GM10248 (cell line): ENCODE measurements around the gene DCLK1.

ENCODE experiments used
- CTCF ChIA-PET: fragments of 300-600 bp; sonication (Branson Sonifier 250); formaldehyde crosslinking; extraction: SDS; loops from one replicate; lab custom pipeline; 2021; ENCODE audit warnings: antibody characterized with exemption; lab: Yijun Ruan, JAX
- POLR2A ChIA-PET: fragments of 350-650 bp; sonication (Branson Sonifier 250); formaldehyde crosslinking; extraction: SDS; loops from one replicate; lab custom pipeline; 2020; ENCODE audit warnings: antibody characterized with exemption; lab: Yijun Ruan, JAX
- DNase-seq: peaks from one replicate; pipeline ENCODE4 v3.0.0; 2012; ENCODE audit errors: extremely low spot score
- TF ChIP-seq, protein P1 (sequence below): IDR thresholded peaks from 2 replicates; pipeline ENCODE4 v1.5.1; 2012; ENCODE audit warnings: mild to moderate bottlenecking, low read depth; ENCODE audit errors: extremely low read depth, missing control alignments, control extremely low read depth

The DCLK1 gene

DNA sequence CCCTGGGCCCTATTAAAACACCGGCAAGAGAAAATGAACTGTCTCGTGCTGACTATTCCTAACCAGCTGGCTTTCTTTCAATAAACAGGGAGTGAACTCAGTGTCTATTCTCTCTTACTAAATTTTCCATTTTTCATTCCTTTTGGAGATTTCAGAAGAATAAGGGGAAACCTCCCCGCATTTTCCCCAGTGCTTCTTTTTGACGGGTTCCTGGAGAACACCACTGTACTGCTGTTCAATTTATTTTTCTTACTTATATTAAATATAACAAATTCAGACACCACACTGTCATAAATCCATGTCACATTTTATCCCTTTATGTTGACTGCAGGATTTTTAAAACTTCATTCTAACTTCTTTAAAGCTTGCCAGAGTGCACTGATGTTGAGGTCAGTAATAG, 75.8 kb downstream of the DCLK1 start:
- DNase-seq: no peak
- CTCF ChIA-PET: no interaction called here
- POLR2A ChIA-PET: no interaction called here

DNA sequence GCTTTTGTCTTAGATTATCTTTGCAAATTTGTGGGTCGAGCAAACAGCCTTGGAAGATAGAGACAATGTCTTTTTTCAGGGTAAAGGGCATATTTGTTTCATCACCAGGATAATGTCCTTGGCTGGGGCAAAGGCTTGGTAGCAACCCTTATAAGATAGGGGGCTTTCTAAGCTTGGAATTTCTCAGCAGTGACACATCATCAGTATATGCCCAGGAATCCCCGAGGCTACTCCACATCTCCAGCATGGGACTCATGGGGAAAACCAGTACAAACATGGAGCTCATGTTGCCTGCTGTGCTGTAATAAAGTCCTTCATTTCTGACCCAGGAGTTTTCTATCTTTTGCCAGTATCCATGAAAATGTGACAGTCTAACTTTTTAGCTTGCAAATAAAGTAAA, 77.1 kb downstream of the DCLK1 start:
- TF ChIP-seq, protein P1, sequence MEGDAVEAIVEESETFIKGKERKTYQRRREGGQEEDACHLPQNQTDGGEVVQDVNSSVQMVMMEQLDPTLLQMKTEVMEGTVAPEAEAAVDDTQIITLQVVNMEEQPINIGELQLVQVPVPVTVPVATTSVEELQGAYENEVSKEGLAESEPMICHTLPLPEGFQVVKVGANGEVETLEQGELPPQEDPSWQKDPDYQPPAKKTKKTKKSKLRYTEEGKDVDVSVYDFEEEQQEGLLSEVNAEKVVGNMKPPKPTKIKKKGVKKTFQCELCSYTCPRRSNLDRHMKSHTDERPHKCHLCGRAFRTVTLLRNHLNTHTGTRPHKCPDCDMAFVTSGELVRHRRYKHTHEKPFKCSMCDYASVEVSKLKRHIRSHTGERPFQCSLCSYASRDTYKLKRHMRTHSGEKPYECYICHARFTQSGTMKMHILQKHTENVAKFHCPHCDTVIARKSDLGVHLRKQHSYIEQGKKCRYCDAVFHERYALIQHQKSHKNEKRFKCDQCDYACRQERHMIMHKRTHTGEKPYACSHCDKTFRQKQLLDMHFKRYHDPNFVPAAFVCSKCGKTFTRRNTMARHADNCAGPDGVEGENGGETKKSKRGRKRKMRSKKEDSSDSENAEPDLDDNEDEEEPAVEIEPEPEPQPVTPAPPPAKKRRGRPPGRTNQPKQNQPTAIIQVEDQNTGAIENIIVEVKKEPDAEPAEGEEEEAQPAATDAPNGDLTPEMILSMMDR: no peak
- DNase-seq: no peak
- ChIA-PET CTCF (no interaction called here), POLR2A (no interaction called here)

More for the DNA sequence above, 75.8 kb downstream of the DCLK1 start:
- TF ChIP-seq, protein P1: no peak

DNA sequence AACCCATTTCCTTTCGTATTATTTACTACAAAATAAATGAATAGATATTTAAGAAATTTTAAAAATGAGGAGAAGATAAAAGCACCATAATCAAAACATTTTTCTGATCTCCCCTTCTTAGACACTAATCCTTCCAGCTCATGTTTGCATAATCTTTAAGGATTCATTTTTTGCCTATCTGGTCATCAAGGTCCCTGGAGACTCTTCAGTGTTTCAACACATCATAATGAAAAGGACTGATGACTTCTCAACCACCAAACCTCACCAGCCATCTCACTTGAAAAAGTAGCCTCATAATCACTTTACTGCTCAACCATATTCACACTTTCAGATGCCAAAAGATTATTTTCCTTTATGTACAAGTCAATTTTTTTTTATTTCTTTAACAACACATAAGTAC, 80.1 kb downstream of the DCLK1 start:
- DNase-seq: no peak
- ChIA-PET POLR2A (no interaction called here), CTCF (no interaction called here)
- TF ChIP-seq, protein P1: no peak

DNA sequence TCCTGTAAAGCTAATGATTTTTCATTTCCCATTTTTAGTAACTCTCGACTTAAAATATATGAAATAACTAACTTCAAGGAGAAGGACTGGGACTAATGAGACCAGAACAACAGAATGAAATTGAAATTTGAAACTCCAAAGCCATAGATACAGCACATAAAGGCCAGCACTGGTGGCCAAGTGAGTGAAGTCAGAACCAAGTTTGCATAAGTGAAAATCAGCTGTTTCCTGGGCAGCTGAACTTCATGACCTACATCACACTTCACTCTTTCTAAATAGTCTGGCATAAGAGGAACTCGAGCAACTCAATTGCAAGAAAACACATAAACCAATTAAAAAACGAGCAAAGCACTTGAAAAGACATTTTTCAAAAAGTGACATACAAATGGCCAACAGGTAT, 84.5 kb downstream of the DCLK1 start:
- DNase-seq: no peak
- ChIA-PET CTCF (no interaction called here), POLR2A (no interaction called here)
- TF ChIP-seq, protein P1: no peak

DNA sequence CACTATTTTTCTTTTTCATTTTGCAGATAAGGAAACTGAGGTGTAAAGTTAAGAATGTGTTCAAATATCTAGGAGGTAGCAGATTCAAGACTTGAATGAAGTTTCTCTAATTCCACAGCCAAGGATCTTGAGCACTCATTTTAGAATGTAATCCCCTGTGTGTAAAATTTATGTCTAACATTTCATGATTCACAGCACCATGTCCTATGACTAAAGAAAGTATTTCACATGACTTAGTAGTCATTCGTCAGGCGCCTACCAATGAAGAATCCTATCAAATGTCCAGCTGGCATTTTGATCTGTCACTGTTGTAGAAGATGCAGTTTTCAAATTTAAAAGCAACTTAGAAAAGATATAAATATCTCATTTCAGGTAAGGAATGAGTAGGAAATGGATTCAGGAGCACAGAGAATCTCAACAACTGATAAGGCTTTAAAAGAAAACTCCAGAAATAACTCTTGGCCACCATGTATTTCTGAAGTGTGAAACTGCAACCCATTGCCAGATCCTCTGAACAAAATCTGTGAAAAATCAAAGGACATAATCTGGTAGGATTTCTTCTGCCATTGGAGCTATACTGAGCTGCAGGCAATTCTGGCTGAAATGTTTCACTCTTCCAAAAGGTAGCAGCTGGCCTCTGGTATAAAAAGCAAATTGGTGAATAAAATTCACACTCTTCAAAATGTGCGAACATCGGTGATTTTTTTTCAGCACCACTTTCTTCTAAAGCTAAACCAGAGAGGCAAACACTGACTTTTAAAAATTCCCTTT, 92.2 kb downstream of the DCLK1 start:
- TF ChIP-seq, protein P1: no peak
- no peak for DNase-seq
- ChIA-PET POLR2A (no interaction called here), CTCF (no interaction called here)

DNA sequence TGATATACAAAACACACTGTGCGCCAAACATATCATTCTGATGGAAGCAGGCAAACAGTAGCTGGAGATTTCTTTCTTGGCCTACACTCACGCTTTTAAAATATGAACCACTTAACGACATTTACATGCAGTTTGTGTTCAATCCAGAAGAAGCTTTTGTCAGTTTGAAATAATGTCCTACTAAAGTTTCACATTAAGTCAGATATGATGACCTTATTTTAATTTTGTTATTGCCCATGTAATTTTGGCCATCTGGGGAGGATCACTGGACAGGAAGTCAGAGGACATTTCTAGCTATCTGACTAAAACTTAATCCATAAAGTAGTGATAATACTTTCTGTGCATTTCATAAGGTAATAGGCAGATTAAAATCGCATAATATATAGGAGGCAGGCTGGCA, 98.1 kb downstream of the DCLK1 start:
- ChIA-PET POLR2A (no interaction called here), CTCF (interaction anchor here (0.9 kb wide), 1 partner anchor 41 kb away, joined by 3 read pairs; no protein-coding TSS in a partner anchor)
- TF ChIP-seq, protein P1: no peak
- DNase-seq: no peak

DNA sequence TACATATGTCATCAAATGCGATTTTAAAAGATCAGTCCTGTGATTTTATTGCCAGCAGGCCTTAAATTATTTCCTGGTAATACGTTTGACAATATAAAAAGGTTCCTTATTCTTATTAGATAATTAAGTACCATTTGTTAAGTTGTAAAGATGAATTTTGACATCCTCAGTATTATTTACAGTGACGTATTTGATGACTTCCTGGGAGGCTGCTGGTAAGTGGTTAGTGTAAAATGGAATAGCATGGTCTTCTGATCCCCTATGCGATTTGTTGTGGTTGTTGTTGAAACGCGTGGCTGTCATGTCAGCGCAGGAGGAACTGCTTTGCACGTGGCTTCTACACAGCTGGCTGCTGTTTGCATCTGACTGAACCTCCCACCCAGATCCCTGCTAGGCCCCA, 99.7 kb downstream of the DCLK1 start:
- CTCF ChIA-PET: no interaction called here
- POLR2A ChIA-PET: no interaction called here
- TF ChIP-seq, protein P1: no peak
- no peak for DNase-seq
